Measurements from ENCODE around the gene GIPC1.

The GIPC1 gene

DNA sequence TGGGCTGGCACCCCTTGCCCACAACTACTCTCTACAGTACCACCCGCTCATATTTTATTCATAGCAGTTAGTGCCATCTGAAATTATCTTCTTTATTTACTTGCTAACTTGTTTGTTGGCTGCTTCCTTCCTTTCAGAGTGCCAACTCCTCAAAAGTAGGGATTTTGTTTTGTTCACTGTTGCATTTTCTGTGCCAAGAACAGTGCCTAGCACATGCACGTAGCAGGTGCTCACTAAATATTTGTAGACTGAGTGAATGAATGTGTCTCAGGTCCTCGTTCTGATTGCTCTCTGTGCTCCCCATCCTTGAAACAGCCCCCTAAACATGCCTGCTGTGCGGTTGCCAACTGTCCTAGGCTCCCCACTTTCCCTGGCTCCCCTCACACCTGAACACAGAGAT, 1.5 kb downstream of the GIPC1 start:
- no peak for ATAC-seq

DNA sequence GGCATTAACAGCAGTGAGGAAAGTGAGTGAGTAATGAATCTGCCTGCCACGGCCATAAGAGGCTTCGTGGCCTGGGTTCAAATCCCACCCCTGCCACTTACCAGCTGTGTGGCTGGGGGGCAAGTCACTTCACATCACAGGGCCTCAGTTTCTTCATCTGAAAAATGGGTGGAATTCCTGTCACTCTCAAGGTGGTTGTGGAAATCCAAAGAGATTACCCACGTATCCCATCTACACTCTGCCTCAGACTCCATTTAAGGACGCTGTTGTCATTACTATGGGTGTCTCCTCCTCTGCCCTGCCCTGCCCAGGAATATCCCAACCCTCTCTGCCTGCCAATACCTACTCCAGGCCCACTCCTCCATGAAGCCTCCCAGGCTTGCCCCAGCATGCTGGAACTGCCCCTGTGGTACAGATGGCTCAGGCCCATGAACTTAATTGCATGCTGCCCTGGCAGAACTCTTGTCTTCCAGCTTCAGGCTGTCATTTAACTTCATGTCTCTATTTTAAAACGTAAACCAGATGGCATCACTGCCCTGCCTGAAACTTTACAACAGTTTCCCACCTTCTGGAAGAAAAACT, 3.1 kb downstream of the GIPC1 start:
- no peak for ATAC-seq

DNA sequence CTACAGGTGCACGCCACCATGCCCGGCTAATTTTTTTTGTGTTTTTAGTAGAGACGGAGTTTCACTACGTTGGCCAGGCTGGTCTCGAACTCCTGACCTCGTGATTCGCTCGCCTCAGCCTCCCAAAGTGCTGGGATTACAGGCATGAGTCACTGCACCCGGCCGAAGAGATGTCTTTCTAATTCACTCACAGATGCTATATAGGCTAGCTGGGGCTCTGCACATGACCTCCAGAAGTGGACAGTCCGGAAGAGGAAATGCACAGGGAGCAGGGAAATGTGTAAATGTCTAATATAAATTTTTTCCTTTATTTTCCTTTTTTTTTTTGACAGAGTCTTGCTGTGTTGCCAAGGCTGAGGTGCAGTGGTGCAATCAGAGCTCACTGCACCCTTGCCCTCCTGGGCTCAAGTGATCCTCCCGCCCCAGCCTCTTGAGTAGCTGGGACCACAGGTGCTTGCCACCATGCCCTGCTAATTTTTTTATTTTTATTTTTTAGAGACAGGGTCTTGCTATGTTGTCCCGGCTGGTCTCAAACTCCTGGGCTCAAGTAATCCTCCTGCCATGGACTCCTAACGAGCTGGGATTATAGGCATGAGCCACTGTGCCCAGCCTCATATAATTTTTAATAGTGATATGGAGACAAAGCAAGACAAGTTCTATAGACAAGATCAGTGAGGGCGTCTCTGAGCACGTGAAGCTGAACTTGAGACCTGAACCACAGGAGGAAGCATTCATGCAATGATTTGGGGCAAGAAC, 8.4 kb downstream of the GIPC1 start:
- ATAC-seq = no peak

DNA sequence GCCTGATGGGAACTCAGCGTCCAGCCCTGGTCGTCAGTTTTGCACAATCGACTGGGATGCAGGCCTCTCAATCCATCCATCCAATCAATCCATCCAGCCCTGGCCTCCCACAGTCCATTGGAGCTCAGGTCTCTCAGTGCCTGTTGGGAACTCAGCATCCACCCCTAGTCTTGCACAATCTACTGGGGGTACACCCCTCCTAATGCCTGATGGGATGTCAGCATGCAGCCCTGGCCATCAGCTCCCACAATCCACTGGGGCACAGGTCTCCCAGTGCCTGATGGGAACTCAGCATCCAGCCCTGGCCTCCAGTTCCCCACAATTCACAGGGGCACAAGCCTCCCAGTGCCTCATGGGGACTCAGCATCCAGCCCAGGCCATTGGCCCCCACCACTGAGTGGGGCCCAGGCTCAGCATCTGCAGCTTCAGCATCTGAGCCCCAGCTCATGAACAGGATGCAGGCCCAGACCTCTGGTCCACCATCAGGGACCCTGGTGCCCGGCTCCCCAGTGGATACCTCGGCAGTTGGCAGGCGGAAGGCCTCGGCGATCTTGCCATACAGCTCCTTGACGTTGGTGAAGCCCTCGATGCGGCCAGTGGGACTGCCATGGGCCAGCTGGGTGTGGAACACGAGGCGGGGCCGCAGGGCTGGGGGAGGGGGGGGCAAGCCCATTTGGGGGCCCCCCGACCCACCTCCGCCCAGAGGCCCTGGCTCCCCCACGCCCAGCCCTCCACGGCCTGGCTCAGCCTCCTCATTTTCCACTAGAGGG, 13.6 kb downstream of the GIPC1 start:
- no peak for ATAC-seq

DNA sequence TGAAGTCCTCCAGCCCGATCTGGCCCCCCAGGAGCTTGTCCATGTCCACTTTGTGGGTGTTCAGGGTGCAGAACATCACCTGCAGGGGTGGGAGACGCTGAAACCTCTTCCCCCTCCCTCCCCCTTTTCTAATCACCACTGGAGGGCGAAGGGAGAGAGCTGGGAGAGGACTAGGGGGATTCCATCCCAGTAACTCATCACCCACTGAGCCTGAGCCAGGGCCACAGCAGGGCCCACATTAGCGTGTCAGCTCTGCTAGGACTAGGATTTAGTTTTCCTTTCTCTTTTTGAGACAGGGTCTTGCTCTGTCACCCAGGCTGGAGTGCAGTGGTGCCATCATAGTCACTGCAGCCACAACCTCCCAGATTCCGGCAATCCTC, 15.2 kb downstream of the GIPC1 start:
- ATAC-seq = no peak

DNA sequence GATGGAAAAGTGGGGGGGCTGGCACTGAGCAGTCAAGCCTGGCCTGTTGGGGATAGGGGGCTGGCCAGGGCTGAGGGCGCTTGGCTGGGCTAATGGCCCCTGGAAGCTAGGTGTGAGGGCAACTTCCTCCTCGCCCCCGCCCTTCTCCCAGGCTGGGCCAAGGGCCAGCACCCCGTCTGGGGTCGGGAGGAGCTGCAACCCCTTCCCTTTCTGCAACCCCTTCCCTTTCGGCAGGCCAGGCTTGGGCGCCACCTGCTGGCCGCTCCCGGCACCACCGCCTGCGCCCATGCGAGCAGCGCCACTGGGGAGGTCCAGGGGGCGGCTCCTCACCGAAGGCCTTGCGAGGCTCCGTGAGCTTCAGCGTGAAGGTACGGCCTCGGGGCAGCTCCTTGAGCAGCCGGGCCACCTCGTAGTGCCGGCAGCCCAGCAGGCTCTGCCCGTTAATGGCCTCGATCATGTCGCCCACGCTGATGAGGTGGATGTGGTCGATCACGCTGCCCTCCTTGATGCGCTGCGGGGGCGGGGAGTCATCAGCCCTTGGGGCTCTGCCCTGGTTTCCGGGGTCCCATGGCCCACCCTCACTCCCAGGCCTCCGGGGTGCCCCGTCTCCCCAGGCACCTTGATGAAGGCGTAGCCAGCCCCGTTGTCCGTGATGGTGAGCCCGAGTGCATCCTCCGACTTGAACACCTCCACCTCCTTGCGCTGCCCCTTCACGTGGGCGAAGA, 15.8 kb downstream of the GIPC1 start:
- peak; percentile 37 to 60 for ATAC-seq

DNA sequence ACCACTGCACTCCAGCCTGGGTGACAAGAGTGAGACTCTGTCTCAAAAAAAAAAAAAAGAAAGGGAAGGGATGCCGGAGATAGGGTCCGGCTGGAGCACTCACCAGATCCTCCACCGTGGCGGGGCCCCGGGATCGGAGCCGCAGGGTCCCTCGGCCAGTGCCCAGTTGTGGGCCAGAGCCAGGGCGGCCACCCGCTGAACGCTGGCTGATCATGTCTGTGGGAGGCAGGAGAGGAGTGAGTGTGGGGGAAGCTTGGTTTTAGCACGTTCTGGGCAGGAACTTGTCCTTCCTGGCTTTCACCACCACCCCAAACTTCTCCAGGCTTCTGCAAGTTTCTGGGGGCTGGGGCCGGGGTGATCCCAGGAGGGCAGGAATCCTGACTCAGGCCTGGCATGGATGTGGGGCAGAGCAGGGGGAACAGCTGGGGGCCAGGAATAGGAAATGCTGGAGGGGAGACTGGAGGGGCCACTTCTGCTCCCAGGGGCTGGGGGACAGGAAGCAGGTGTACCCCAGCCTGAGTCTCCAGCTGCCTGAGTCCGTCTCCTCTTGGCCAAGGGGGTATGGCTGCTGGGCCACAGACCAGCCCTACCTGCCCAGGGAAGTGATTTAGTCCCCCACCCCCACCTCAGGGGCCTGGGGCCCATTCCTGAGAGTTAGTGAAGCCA, 16.5 kb downstream of the GIPC1 start:
- no peak for ATAC-seq

DNA sequence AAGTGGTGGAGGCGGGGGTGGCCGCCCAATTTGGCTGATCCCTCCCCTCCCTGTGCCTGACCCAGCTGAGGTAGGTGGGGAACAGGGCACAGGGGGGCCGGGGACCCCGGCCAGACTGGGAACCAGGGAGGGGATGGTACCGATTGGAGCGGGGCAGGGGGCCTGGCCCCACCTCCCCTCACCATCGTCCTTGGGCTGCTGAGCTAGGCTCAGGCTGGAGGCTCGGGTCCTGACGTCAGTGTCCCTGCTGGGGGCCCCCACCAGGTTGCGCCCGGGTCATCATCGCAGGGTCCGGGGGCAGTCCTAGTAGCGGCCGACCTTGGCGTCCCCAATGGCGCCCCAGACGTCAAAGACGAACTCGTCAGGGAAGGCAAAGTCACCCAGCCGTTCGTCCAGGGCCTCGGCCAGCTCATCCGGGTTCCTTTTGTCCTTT, 17.8 kb downstream of the GIPC1 start:
- no peak for ATAC-seq

DNA sequence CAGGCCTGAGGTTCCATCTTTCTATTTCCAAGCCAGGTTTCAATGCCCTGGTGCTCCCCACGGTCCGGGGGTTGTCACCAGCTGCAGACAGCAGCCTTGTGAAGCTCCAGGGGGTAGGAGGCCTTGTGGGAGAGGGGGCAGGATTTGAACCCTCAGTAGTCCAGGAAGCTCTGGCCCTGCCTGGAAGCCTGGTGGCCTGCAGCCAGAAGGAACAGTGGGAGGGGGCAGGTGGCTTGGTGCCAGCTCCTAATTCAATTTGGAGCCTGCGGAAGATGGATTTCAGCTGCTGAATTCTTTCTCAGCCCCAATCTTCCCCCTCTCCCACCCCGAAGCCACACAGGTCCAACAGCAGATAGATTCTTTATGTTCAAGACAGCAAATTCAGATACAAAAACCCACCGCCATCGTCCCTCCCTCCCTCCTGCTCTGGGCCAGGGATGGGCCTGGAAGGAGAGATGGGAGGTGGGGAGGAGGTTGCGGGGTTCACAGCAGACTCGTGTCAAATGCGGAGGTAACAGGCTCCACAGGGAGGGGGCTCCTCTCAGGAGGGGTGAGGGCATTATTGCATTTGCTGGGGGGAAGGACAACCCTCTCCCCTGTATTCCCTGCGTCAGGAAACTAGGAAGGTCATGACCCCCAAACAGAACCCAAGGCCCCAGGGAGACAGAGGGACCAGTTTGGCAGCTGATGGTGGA, 18.4 kb downstream of the GIPC1 start:
- ATAC-seq = no peak

DNA sequence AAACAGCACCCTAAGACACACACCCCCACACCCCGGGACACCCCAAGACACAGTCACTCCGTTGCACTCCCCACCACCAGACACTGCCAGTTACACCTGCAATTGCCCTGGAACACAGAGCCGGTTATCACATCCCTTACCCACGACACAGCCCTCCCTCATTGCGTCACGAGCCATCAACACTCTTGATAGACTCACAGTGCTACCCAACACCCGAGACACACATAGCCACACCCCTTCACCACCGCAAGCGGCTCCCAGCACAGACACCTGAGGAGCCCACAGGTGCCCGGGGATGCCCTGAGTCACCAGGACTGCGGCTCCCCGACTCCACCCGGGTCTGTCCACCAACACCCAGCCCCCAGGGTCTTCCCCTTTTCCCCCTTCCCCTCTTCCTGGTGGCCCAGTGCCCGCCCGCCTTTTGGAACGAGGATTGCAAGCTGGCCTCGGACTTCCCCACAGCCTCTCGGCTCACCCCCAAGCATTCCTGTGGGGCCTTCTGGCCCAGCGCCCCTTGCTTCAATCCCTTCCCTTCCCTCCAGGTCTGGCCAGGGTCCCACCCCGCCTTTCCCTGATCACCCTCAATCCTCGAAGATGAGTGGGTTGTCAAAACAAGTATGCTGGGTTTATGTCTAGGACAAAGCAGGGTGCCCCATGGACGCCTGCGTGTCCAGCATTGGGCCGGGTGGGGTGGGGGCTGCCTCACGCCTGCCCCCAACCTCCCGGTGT, 19.1 kb downstream of the GIPC1 start:
- ATAC-seq = no peak

DNA sequence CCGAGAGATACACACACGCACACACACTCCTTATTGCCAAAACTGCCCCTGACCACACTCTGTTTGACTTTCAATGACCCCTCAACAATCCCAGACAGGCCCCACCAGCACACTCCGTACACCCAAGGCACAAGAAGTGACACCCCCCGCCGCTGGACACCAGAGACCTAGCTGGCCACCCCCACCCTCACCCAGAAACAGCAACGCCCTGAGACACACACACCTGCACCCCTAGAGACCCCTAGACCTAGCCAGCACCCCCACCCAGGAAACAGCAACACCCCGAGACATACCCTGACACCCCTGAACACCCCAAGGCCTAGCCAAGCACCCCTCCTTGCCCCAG, 19.6 kb downstream of the GIPC1 start:
- ATAC-seq = no peak

DNA sequence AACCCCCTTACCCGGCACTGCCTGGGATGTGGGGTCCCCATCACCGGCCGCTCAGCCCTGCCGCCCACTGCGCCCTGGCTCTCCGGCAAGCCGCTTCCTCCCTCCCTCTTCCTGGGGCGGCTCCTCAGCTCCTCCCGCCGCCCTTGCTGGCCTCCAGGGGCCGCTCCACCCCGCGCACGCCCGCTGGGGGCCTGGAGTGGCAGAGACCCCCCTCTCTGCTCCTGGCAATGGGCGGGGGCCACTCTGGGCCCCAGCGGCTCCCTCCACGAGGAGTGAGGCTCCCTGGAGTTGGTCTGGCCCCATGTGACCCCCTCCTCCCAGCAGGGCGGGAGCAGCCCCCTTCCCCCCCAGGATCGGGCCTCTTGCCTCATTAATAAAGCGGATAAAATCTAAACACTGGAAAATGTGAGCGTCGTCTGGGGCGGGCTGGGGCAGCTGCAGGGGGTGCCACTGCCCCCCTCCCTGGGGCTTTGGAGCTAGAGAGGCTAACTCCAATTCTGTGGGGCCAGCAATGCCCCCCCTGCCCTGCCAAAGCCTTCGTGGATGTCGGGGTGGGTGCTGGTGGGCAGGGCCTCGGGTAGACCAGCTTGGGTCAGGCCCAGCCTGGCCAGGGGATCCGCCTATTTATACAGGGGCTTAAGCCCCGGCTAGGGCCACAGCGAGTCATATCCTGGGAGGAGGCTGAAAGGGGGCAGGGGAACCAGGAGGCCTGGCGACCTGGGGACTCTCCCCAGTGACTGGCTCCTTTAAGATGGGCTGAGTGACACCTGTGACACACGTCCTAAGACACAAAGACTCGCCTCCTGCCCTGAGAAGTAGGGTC, 20.5 kb downstream of the GIPC1 start, which contains the start of gene PTGER1:
PTGER1 (minus strand) TSS at position 104 of the 823 bp plus-strand sequence. CDS start 1,034 bp downstream, outside the sequence.
- peak; percentile 60 to 65 for ATAC-seq

DNA sequence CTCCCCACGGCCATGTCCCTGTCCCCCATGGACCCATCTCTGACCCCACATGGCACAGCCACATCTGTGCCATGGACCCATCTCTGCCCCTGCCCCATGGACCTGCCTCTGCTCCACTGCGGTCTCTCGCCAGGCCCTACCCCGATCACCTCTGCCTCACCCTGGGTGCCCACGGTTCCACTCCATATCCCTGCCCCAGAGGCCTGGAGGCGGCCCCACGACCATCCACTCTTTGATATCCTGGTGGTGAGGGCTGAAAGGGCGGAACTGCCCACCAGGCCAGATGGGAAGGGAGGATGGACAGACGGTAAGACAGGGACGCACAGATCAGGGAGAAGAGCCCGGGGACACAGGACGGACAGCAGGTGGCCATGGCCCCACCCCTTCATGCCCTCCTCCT, 21.1 kb downstream of the GIPC1 start:
- ATAC-seq = no peak

DNA sequence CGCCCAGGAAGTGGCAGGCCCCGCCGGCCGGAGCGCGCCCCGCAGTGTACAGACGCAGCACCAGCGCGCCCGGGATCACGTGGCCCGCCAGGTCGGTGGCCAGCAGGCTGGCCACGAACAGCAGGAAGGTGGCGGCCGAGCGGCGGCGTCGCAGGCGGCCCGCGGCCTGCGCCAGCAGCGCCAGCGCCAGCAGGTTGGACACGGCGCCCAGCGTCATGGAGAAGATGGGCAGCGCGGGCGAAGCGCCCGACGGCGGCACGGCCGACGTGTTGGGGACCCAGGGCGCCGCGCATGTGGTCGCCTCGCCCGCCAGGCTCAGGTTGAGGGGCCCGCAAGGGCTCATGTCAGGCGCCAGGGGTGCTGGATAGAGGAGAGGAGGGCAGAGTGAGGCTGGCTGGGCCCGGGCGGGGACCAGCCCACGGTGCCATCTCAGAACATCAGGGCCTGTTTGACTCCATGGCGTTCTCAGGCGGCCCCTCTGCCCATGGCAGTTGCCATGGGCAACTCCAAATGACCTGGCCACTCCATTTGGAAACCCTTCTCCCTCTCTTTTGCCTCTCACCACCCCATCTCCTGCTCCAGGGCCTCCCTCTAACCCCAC, 21.8 kb downstream of the GIPC1 start:
- no peak for ATAC-seq

DNA sequence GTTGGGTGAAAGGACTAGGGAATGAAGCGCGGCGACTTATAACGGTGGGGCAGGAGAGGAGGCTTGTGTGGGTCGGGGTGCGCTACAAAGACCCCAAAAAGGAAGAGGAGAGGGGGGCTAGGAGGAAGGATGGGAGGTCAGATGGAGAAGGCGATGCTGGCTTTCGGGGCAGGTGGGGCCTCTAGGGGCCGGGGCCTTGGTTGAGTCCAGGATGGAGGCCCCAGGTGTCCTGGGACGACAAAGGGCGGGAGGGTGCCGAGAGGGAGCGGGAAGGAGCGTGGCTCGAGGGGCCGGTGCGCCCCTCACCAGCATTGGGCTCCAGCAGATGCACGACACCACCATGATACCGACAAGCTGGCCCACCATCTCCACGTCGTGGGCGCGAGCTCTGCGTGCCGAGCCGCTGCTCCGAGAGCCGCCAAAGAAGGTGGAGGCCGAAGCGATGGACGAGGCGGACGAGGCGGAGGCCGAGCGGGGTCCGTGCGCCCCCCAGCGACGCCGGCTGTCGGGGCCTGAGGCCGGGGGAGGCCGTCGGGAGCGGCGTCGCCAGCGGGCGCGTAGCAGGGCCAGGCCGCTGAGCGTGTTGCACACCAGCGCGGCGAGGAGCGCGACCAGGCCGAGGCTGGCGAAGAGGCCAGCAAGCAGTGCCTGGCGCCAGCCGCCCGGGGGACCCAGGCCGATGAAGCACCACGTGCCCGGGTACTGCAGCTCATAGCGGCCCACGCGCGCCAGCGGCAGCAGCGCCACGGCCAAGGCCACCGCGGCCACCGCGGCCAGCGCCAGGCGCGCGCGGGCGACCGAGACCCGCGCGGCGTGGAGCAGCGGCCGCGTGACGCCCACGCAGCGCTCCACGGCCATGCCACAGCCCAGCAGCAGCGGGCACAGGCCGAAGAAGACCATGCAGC, 22.6 kb downstream of the GIPC1 start:
- no peak for ATAC-seq

DNA sequence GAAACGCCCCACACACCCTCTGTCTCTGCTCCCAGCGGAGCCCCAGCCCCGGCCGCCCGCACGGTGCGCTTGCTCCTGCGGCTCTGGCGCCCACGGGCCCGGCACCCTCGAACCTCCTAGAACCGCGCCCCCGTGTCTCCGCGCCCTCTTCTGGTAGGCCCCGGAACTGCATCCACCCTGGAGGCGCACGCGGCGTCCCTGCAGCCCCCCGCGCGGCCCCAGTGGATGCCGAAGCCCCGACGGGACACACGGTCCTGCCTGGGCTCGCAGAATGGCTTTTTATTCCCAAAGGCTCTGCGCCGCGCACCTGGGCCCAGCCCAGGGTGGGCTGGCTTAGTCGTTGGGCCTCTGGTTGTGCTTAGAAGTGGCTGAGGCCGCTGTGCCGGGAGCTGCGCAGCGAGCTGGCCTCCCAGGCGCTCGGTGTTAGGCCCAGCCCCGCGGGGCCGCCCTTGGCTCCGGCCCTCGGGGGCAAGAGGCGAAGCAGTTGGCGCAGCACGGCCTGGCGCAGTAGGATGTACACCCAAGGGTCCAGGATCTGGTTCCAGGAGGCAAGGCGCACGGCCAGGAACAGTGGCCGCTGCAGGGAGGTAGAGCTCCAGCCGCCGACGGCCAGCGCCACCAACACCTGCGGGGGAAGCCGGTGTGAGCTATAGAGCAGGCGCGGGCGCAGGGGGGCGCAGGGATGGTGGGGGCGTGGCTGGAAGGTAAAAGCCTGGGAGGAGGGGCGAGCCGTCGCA, 23.6 kb downstream of the GIPC1 start:
- ATAC-seq = peak; percentile 72

DNA sequence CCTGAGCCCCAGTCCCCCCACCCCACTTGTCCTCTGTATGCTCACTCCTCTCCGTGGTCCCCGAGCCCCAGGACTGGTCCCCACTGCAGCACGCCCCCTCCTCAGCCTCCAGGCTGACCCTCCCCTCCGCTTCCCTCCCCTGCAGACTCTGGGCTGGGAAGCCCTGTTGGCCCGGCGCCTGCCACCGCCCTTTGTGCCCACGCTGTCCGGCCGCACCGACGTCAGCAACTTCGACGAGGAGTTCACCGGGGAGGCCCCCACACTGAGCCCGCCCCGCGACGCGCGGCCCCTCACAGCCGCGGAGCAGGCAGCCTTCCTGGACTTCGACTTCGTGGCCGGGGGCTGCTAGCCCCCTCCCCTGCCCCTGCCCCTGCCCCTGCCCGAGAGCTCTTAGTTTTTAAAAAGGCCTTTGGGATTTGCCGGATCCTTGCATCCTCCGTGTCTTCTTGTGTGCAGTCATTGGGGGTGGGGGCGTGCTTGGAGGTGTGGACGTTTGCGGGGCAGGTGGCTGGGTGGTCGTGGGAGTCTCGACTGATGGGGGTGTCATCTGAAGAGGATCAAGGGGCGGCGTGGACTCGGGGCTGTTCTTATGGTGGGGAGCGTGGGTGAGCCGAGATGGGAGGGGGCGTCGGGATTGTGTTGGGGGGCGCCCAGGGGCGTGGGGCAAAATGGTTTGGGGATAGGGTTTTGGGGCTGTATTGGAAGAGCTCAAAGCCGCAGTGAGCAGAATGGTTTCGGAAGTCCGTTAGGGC, 24.3 kb downstream of the GIPC1 start:
- no peak for ATAC-seq
